ENCODE data around the gene ADGRD2. TPM values are rescaled to one million over a fixed set of nuclear protein-coding genes. Genes with fewer than 3 reads are reported as not detected.

Gene ADGRD2
- total RNA-seq, 4 donors from 2014 or later = not detected

- TF ChIP-seq CTCF (IDR thresholded peaks at IDR 0.05) = no peak
- no peak for DNase-seq (ENCODE audit: low spot score)
- ATAC-seq (ENCODE audit: low FRiP score) = no peak
These were observed 53.7 kb downstream of the ADGRD2 start for GRCh38 chr9:124503713-124504529.

- ATAC-seq (ENCODE audit: low FRiP score) = no peak
- DNase-seq (ENCODE audit: low spot score) = no peak
- TF ChIP-seq CTCF (IDR thresholded peaks at IDR 0.05) = no peak
These were observed 54.3 kb downstream of the ADGRD2 start for GRCh38 chr9:124504530-124505005.

- ATAC-seq (ENCODE audit: low FRiP score) (no peak), DNase-seq (ENCODE audit: low spot score) (no peak)
- no peak for TF ChIP-seq CTCF (IDR thresholded peaks at IDR 0.05)
These were observed 55.0 kb downstream of the ADGRD2 start for GRCh38 chr9:124505006-124505900.

- TF ChIP-seq CTCF (IDR thresholded peaks at IDR 0.05) = no peak
- ATAC-seq (ENCODE audit: low FRiP score) (no peak), DNase-seq (ENCODE audit: low spot score) (no peak)
These were observed 55.7 kb downstream of the ADGRD2 start for GRCh38 chr9:124505901-124506346.

DNA sequence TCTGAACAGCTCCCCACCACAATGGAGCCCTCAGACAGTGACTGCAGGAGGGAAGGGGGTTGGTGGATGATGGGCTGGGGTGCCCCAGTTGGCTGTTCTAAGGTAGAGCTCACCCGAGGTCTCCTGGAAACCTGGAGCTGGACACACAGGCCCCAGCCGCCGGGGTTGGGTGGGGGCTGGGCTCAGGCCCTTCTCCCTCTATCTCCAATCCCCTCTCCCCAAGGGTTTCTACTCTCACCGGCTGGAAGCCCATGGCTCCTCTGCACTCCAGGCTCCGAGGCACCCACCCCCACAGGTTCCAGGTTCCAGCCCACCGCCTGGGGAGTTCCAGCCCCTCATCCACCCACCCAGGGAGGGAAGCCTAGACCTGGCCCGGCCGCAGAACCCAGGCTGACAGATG is 56.2 kb downstream of the ADGRD2 start:
- ATAC-seq (ENCODE audit: low FRiP score) = no peak
- no peak for DNase-seq (ENCODE audit: low spot score)
- TF ChIP-seq CTCF (IDR thresholded peaks at IDR 0.05) = no peak

GRCh38 chr9:124506931-124507879 is 57.0 kb downstream of the ADGRD2 start, which contains the start of gene NR5A1:
Gene NR5A1 (minus strand): TSS chr9:124507399. CDS start chr9:124503395, 4,004 bp downstream.
- DNase-seq (ENCODE audit: low spot score) (no peak), ATAC-seq (ENCODE audit: low FRiP score) (no peak)

More at GRCh38 chr9:124506931-124507879, 57.0 kb downstream of the ADGRD2 start, which contains the start of gene NR5A1:
- TF ChIP-seq CTCF (IDR thresholded peaks at IDR 0.05) = no peak

Measured in omental fat pad (tissue), 4 donors.